ENCODE results near the gene DOCK9. TPM values are rescaled to one million over a fixed set of nuclear protein-coding genes. Genes with fewer than 3 reads are reported as not detected.

DOCK9 gene
- total RNA-seq, 1 donor from 2014 or later: 339 TPM

- Mint-ChIP-seq H3K36me3 (ENCODE audit: low read depth, unreplicated experiment) (peaks cover 47% of the 10 kb centered on the region), H3K4me3 (ENCODE audit: unreplicated experiment) (no peak overlapping the region), H3K4me1 (ENCODE audit: unreplicated experiment) (peaks cover 7% of the 10 kb centered on the region), H3K9me3 (ENCODE audit: unreplicated experiment) (no peaks in the 10 kb centered on the region), H3K27ac (ENCODE audit: unreplicated experiment) (no peak overlapping the region), H3K27me3 (ENCODE audit: unreplicated experiment) (no peaks in the 10 kb centered on the region)
- no peak for DNase-seq (ENCODE audit: low spot score)
- TF ChIP-seq CTCF (IDR thresholded peaks at IDR 0.05; ENCODE audit: unreplicated experiment): no peak
These were observed 140.0 kb downstream of the DOCK9 start for GRCh38 chr13:98837896-98838295.

GRCh38 chr13:98835156-98835555, 142.7 kb downstream of the DOCK9 start:
- peaks cover 49% of the 10 kb centered on the region for H3K36me3 Mint-ChIP-seq (ENCODE audit: low read depth, unreplicated experiment)
- H3K27me3 Mint-ChIP-seq (ENCODE audit: unreplicated experiment): no peaks in the 10 kb centered on the region
- no peak for TF ChIP-seq CTCF (IDR thresholded peaks at IDR 0.05; ENCODE audit: unreplicated experiment)
- H3K9me3 Mint-ChIP-seq (ENCODE audit: unreplicated experiment): no peaks in the 10 kb centered on the region
- H3K27ac Mint-ChIP-seq (ENCODE audit: unreplicated experiment): no peak overlapping the region
- DNase-seq (ENCODE audit: low spot score): no peak
- peaks cover 3% of the 10 kb centered on the region for H3K4me1 Mint-ChIP-seq (ENCODE audit: unreplicated experiment)
- no peak overlapping the region for H3K4me3 Mint-ChIP-seq (ENCODE audit: unreplicated experiment)

- H3K27me3 Mint-ChIP-seq (ENCODE audit: unreplicated experiment): peaks cover 2% of the 10 kb centered on the region
- H3K27ac Mint-ChIP-seq (ENCODE audit: unreplicated experiment): peak overlapping the region; percentile 4
- H3K36me3 Mint-ChIP-seq (ENCODE audit: low read depth, unreplicated experiment): peaks cover 51% of the 10 kb centered on the region
These were observed 143.5 kb downstream of the DOCK9 start for GRCh38 chr13:98834254-98834960.

GRCh38 chr13:98831236-98831635, 146.6 kb downstream of the DOCK9 start:
- Mint-ChIP-seq H3K9me3 (ENCODE audit: unreplicated experiment) (no peaks in the 10 kb centered on the region), H3K27me3 (ENCODE audit: unreplicated experiment) (peaks cover 6% of the 10 kb centered on the region), H3K4me3 (ENCODE audit: unreplicated experiment) (peak overlapping the region; percentile 62), H3K27ac (ENCODE audit: unreplicated experiment) (peak overlapping the region; percentile 33), H3K36me3 (ENCODE audit: low read depth, unreplicated experiment) (peaks cover 67% of the 10 kb centered on the region), H3K4me1 (ENCODE audit: unreplicated experiment) (peaks cover 13% of the 10 kb centered on the region)
- no peak for DNase-seq (ENCODE audit: low spot score)
- no peak for TF ChIP-seq CTCF (IDR thresholded peaks at IDR 0.05; ENCODE audit: unreplicated experiment)

More at GRCh38 chr13:98834254-98834960, 143.5 kb downstream of the DOCK9 start:
- H3K4me1 Mint-ChIP-seq (ENCODE audit: unreplicated experiment): peaks cover 3% of the 10 kb centered on the region
- DNase-seq (ENCODE audit: low spot score): no peak
- H3K9me3 Mint-ChIP-seq (ENCODE audit: unreplicated experiment): no peaks in the 10 kb centered on the region
- H3K4me3 Mint-ChIP-seq (ENCODE audit: unreplicated experiment): peak overlapping the region; percentile 35
- no peak for TF ChIP-seq CTCF (IDR thresholded peaks at IDR 0.05; ENCODE audit: unreplicated experiment)

- TF ChIP-seq CTCF (IDR thresholded peaks at IDR 0.05; ENCODE audit: unreplicated experiment): no peak
- H3K9me3 Mint-ChIP-seq (ENCODE audit: unreplicated experiment): no peaks in the 10 kb centered on the region
- peaks cover 8% of the 10 kb centered on the region for H3K27me3 Mint-ChIP-seq (ENCODE audit: unreplicated experiment)
- H3K4me3 Mint-ChIP-seq (ENCODE audit: unreplicated experiment): peak overlapping the region; percentile 44
- DNase-seq (ENCODE audit: low spot score): no peak
- no peak overlapping the region for H3K27ac Mint-ChIP-seq (ENCODE audit: unreplicated experiment)
- peaks cover 71% of the 10 kb centered on the region for H3K36me3 Mint-ChIP-seq (ENCODE audit: low read depth, unreplicated experiment)
- peaks cover 23% of the 10 kb centered on the region for H3K4me1 Mint-ChIP-seq (ENCODE audit: unreplicated experiment)
These were observed 148.3 kb downstream of the DOCK9 start for GRCh38 chr13:98829541-98829940.

Data from endothelial cell (in vitro differentiated cells).